ENCODE measurements around the gene RBM19.

Gene RBM19

GRCh38 chr12:113898466-113898865 lies 67.7 kb downstream of the RBM19 start:
- H3K27me3 Mint-ChIP-seq, result no peaks in the 10 kb centered on the region
- no peak overlapping the region for H3K27ac Mint-ChIP-seq
- H3K4me3 Mint-ChIP-seq, result no peak overlapping the region
- no peaks in the 10 kb centered on the region for H3K9me3 Mint-ChIP-seq (ENCODE audit: low read depth)
- H3K36me3 Mint-ChIP-seq, result peaks cover 20% of the 10 kb centered on the region
- H3K4me1 Mint-ChIP-seq (ENCODE audit: low read depth), result no peaks in the 10 kb centered on the region

- H3K27ac Mint-ChIP-seq, result no peak overlapping the region
- no peaks in the 10 kb centered on the region for H3K4me1 Mint-ChIP-seq (ENCODE audit: low read depth)
- H3K27me3 Mint-ChIP-seq, result no peaks in the 10 kb centered on the region
- H3K4me3 Mint-ChIP-seq, result no peak overlapping the region
- peaks cover 20% of the 10 kb centered on the region for H3K36me3 Mint-ChIP-seq
- H3K9me3 Mint-ChIP-seq (ENCODE audit: low read depth), result no peaks in the 10 kb centered on the region
These were observed 68.7 kb downstream of the RBM19 start for GRCh38 chr12:113897406-113897805.

GRCh38 chr12:113896841-113897240 lies 69.3 kb downstream of the RBM19 start:
- Mint-ChIP-seq H3K36me3 (peaks cover 23% of the 10 kb centered on the region), H3K9me3 (ENCODE audit: low read depth) (no peaks in the 10 kb centered on the region), H3K27ac (no peak overlapping the region), H3K27me3 (no peaks in the 10 kb centered on the region), H3K4me3 (no peak overlapping the region), H3K4me1 (ENCODE audit: low read depth) (no peaks in the 10 kb centered on the region)

- H3K36me3 Mint-ChIP-seq, result peaks cover 23% of the 10 kb centered on the region
- H3K4me3 Mint-ChIP-seq, result no peak overlapping the region
- H3K27ac Mint-ChIP-seq, result no peak overlapping the region
- no peaks in the 10 kb centered on the region for H3K4me1 Mint-ChIP-seq (ENCODE audit: low read depth)
- no peaks in the 10 kb centered on the region for H3K9me3 Mint-ChIP-seq (ENCODE audit: low read depth)
- no peaks in the 10 kb centered on the region for H3K27me3 Mint-ChIP-seq
These were observed 69.9 kb downstream of the RBM19 start for GRCh38 chr12:113896194-113896593.

- peaks cover 23% of the 10 kb centered on the region for H3K36me3 Mint-ChIP-seq
- no peak overlapping the region for H3K4me3 Mint-ChIP-seq
- no peaks in the 10 kb centered on the region for H3K27me3 Mint-ChIP-seq
- no peaks in the 10 kb centered on the region for H3K9me3 Mint-ChIP-seq (ENCODE audit: low read depth)
- no peaks in the 10 kb centered on the region for H3K4me1 Mint-ChIP-seq (ENCODE audit: low read depth)
- H3K27ac Mint-ChIP-seq, result no peak overlapping the region
These were observed 70.9 kb downstream of the RBM19 start for GRCh38 chr12:113895176-113895575.

GRCh38 chr12:113894697-113895096 lies 71.4 kb downstream of the RBM19 start:
- H3K4me1 Mint-ChIP-seq (ENCODE audit: low read depth), result no peaks in the 10 kb centered on the region
- no peaks in the 10 kb centered on the region for H3K9me3 Mint-ChIP-seq (ENCODE audit: low read depth)
- H3K4me3 Mint-ChIP-seq, result no peak overlapping the region
- no peak overlapping the region for H3K27ac Mint-ChIP-seq
- H3K36me3 Mint-ChIP-seq, result peaks cover 23% of the 10 kb centered on the region
- H3K27me3 Mint-ChIP-seq, result no peaks in the 10 kb centered on the region

- Mint-ChIP-seq H3K4me1 (ENCODE audit: low read depth) (no peaks in the 10 kb centered on the region), H3K27me3 (no peaks in the 10 kb centered on the region), H3K4me3 (no peak overlapping the region), H3K9me3 (ENCODE audit: low read depth) (no peaks in the 10 kb centered on the region), H3K36me3 (peaks cover 24% of the 10 kb centered on the region), H3K27ac (no peak overlapping the region)
These were observed 72.9 kb downstream of the RBM19 start for GRCh38 chr12:113893221-113893620.

GRCh38 chr12:113892556-113892955 lies 73.6 kb downstream of the RBM19 start:
- no peaks in the 10 kb centered on the region for H3K4me1 Mint-ChIP-seq (ENCODE audit: low read depth)
- no peaks in the 10 kb centered on the region for H3K27me3 Mint-ChIP-seq
- H3K36me3 Mint-ChIP-seq, result peaks cover 26% of the 10 kb centered on the region
- no peak overlapping the region for H3K27ac Mint-ChIP-seq
- no peaks in the 10 kb centered on the region for H3K9me3 Mint-ChIP-seq (ENCODE audit: low read depth)
- H3K4me3 Mint-ChIP-seq, result no peak overlapping the region

GRCh38 chr12:113891739-113892520 lies 74.2 kb downstream of the RBM19 start:
- Mint-ChIP-seq H3K27me3 (no peaks in the 10 kb centered on the region), H3K27ac (no peak overlapping the region), H3K4me1 (ENCODE audit: low read depth) (no peaks in the 10 kb centered on the region), H3K9me3 (ENCODE audit: low read depth) (no peaks in the 10 kb centered on the region), H3K36me3 (peaks cover 26% of the 10 kb centered on the region), H3K4me3 (no peak overlapping the region)

- H3K9me3 Mint-ChIP-seq (ENCODE audit: low read depth), result no peaks in the 10 kb centered on the region
- no peak overlapping the region for H3K27ac Mint-ChIP-seq
- H3K4me1 Mint-ChIP-seq (ENCODE audit: low read depth), result no peaks in the 10 kb centered on the region
- H3K4me3 Mint-ChIP-seq, result no peak overlapping the region
- H3K27me3 Mint-ChIP-seq, result no peaks in the 10 kb centered on the region
- H3K36me3 Mint-ChIP-seq, result peaks cover 27% of the 10 kb centered on the region
These were observed 74.9 kb downstream of the RBM19 start for GRCh38 chr12:113891167-113891692.

GRCh38 chr12:113889891-113890581 lies 76.1 kb downstream of the RBM19 start:
- H3K4me1 Mint-ChIP-seq (ENCODE audit: low read depth), result no peaks in the 10 kb centered on the region
- no peak overlapping the region for H3K27ac Mint-ChIP-seq
- no peaks in the 10 kb centered on the region for H3K27me3 Mint-ChIP-seq
- H3K9me3 Mint-ChIP-seq (ENCODE audit: low read depth), result no peaks in the 10 kb centered on the region
- peaks cover 25% of the 10 kb centered on the region for H3K36me3 Mint-ChIP-seq
- no peak overlapping the region for H3K4me3 Mint-ChIP-seq

GRCh38 chr12:113889076-113889475 lies 77.0 kb downstream of the RBM19 start:
- peaks cover 29% of the 10 kb centered on the region for H3K36me3 Mint-ChIP-seq
- H3K9me3 Mint-ChIP-seq (ENCODE audit: low read depth), result no peaks in the 10 kb centered on the region
- H3K27ac Mint-ChIP-seq, result no peak overlapping the region

GRCh38 chr12:113888435-113888834 lies 77.7 kb downstream of the RBM19 start:
- no peaks in the 10 kb centered on the region for H3K27me3 Mint-ChIP-seq

More at GRCh38 chr12:113889076-113889475, 77.0 kb downstream of the RBM19 start:
- H3K4me1 Mint-ChIP-seq (ENCODE audit: low read depth), result no peaks in the 10 kb centered on the region
- H3K27me3 Mint-ChIP-seq, result no peaks in the 10 kb centered on the region
- no peak overlapping the region for H3K4me3 Mint-ChIP-seq

GRCh38 chr12:113887906-113888305 lies 78.2 kb downstream of the RBM19 start:
- H3K27me3 Mint-ChIP-seq, result no peaks in the 10 kb centered on the region
- H3K4me3 Mint-ChIP-seq, result no peak overlapping the region
- peaks cover 25% of the 10 kb centered on the region for H3K36me3 Mint-ChIP-seq
- H3K4me1 Mint-ChIP-seq (ENCODE audit: low read depth), result no peaks in the 10 kb centered on the region
- no peak overlapping the region for H3K27ac Mint-ChIP-seq
- H3K9me3 Mint-ChIP-seq (ENCODE audit: low read depth), result no peaks in the 10 kb centered on the region

More at GRCh38 chr12:113888435-113888834, 77.7 kb downstream of the RBM19 start:
- H3K4me1 Mint-ChIP-seq (ENCODE audit: low read depth), result no peaks in the 10 kb centered on the region
- no peaks in the 10 kb centered on the region for H3K9me3 Mint-ChIP-seq (ENCODE audit: low read depth)
- H3K36me3 Mint-ChIP-seq, result peaks cover 27% of the 10 kb centered on the region
- H3K4me3 Mint-ChIP-seq, result no peak overlapping the region
- no peak overlapping the region for H3K27ac Mint-ChIP-seq

- Mint-ChIP-seq H3K27ac (no peak overlapping the region), H3K4me3 (no peak overlapping the region), H3K27me3 (no peaks in the 10 kb centered on the region), H3K9me3 (ENCODE audit: low read depth) (no peaks in the 10 kb centered on the region), H3K4me1 (ENCODE audit: low read depth) (no peaks in the 10 kb centered on the region), H3K36me3 (peaks cover 21% of the 10 kb centered on the region)
These were observed 79.4 kb downstream of the RBM19 start for GRCh38 chr12:113886721-113887120.
